Neuronal stem cell (in vitro differentiated cells): ENCODE data around the gene DAGLB.

Source experiments
- DNase-seq: peaks from one replicate; pipeline ENCODE4 v3.0.0-alpha.2; 2013; ENCODE audit warnings: low spot score
- H2AFZ ChIP-seq: one replicate; pipeline ENCODE4 v1.6.1; 2013; ENCODE audit warnings: mild to moderate bottlenecking, low read length, inconsistent platforms
- H2AK5ac ChIP-seq: 2 replicates; pipeline ENCODE4 v1.6.1; 2013; ENCODE audit warnings: low read depth, mild to moderate bottlenecking, inconsistent platforms, low read length, moderate library complexity, mixed read lengths
- H2BK120ac ChIP-seq: 2 replicates; pipeline ENCODE4 v1.6.1; 2013; ENCODE audit warnings: low read depth, mild to moderate bottlenecking, inconsistent platforms, low read length, moderate library complexity, mixed read lengths
- H2BK12ac ChIP-seq: one replicate; pipeline ENCODE4 v1.6.1; 2013; ENCODE audit warnings: low read length, inconsistent platforms
- H2BK15ac ChIP-seq: 2 replicates; pipeline ENCODE4 v1.6.1; 2013; ENCODE audit warnings: mild to moderate bottlenecking, low read length, inconsistent platforms, mixed read lengths
- H2BK5ac ChIP-seq: one replicate; pipeline ENCODE4 v1.6.1; 2013; ENCODE audit warnings: inconsistent platforms, mild to moderate bottlenecking, low read length, moderate library complexity
- H3K14ac ChIP-seq: one replicate; pipeline ENCODE4 v1.6.1; 2013; ENCODE audit warnings: low read length, inconsistent platforms
- H3K18ac ChIP-seq: 2 replicates; pipeline ENCODE4 v1.6.1; 2013; ENCODE audit warnings: low read length, inconsistent platforms
- H3K23ac ChIP-seq: 2 replicates; pipeline ENCODE4 v1.6.1; 2013; ENCODE audit warnings: low read depth, mild to moderate bottlenecking, mixed read lengths, low read length, inconsistent platforms; ENCODE audit not compliant: poor library complexity
- H3K27ac ChIP-seq: replicated peaks from 3 replicates; pipeline ENCODE4 v1.5.1; 2013; ENCODE audit warnings: low read length, inconsistent platforms
- H3K27me3 ChIP-seq, 3 experiments: 2 replicates each; pipeline ENCODE4 v1.6.1; 2013; ENCODE audit warnings: low read length in 3 of 3, mild to moderate bottlenecking in 2 of 3, inconsistent platforms in 1 of 3, low read depth in 1 of 3, mixed read lengths in 1 of 3, moderate library complexity in 1 of 3; ENCODE audit not compliant: control insufficient read depth in 3 of 3, insufficient read depth in 3 of 3
- H3K36me3 ChIP-seq, 2 donors: replicated peaks in 1 of 2; 2 replicates each; pipeline ENCODE4 v1.6.1; 2013; ENCODE audit warnings: low read length in 2 of 2; ENCODE audit not compliant: control insufficient read depth in 2 of 2, insufficient read depth in 2 of 2
- H3K4ac ChIP-seq: 2 replicates; pipeline ENCODE4 v1.6.1; 2013; ENCODE audit warnings: inconsistent platforms, mild to moderate bottlenecking, low read length, moderate library complexity
- H3K4me1 ChIP-seq, 2 donors: 1 replicate in 1 of 2; 2 replicates in 1 of 2; pipeline ENCODE4 v1.6.1; 2013; ENCODE audit warnings: low read length in 2 of 2, low read depth in 1 of 2; ENCODE audit not compliant: control insufficient read depth in 2 of 2, insufficient read depth in 1 of 2
- H3K4me2 ChIP-seq: one replicate; pipeline ENCODE4 v1.6.1; 2013; ENCODE audit warnings: mild to moderate bottlenecking, low read length, inconsistent platforms; ENCODE audit not compliant: insufficient read depth, poor library complexity, severe bottlenecking
- H3K4me3 ChIP-seq, 2 donors: 2 replicates each; pipeline ENCODE4 v1.5.1; 2013; ENCODE audit warnings: low read length in 2 of 2, mild to moderate bottlenecking in 2 of 2, inconsistent platforms in 1 of 2, moderate library complexity in 1 of 2
- H3K79me1 ChIP-seq: one replicate; pipeline ENCODE4 v1.6.1; 2013; ENCODE audit warnings: low read depth, mild to moderate bottlenecking, inconsistent platforms, low read length, moderate library complexity
- H3K9ac ChIP-seq: one replicate; pipeline ENCODE4 v1.6.1; 2013; ENCODE audit warnings: mild to moderate bottlenecking, low read depth, low read length, inconsistent platforms; ENCODE audit not compliant: poor library complexity
- H3K9me3 ChIP-seq, 2 donors: replicated peaks in 1 of 2; 2 replicates each; pipeline versions ENCODE3 to v1.6.1; 2013; ENCODE audit warnings: low read length in 2 of 2, mild to moderate bottlenecking in 2 of 2, inconsistent platforms in 1 of 2, low read depth in 1 of 2, mixed read lengths in 1 of 2, moderate library complexity in 1 of 2; ENCODE audit not compliant: control insufficient read depth in 2 of 2, insufficient read depth in 1 of 2
- H4K8ac ChIP-seq: one replicate; pipeline ENCODE4 v1.6.1; 2013; ENCODE audit warnings: low read depth, mild to moderate bottlenecking, inconsistent platforms, low read length, moderate library complexity
- H4K91ac ChIP-seq: one replicate; pipeline ENCODE4 v1.6.1; 2013; ENCODE audit warnings: low read length, low read depth, mild to moderate bottlenecking, inconsistent platforms; ENCODE audit not compliant: poor library complexity
- WGBS, 2 donors: extraction: QIAGEN DNeasy Blood & Tissue Kit; methylation state at CpG; one replicate each; pipeline ENCODE4 v1.1.7; 2013; ENCODE audit warnings: missing lambda C conversion rate in 2 of 2, mixed read lengths in 1 of 2; ENCODE audit not compliant: insufficient read length in 2 of 2, insufficient replicate concordance in 1 of 2; ENCODE audit errors: extremely low coverage in 2 of 2; 5-methylcytosine and 5-hydroxymethylcytosine counted together

DAGLB gene

GRCh38 chr7:6375348-6376101, 72.2 kb downstream of the DAGLB start:
- no peak overlapping the region for H3K23ac ChIP-seq
- no peak overlapping the region for H3K27ac ChIP-seq
- no CpG with 5 or more reads among the region's 23 CpGs for WGBS, 2 donors
- peaks cover 0 to 5% of the 10 kb centered on the region in 2 donors for H3K4me1 ChIP-seq
- no peak overlapping the region for H2BK5ac ChIP-seq
- no peak overlapping the region for H2AK5ac ChIP-seq
- H3K27me3 ChIP-seq = no peaks in the 10 kb centered on the region
- no peak overlapping the region for H3K14ac ChIP-seq
- H4K8ac ChIP-seq = no peak overlapping the region
- no peak overlapping the region for H2BK12ac ChIP-seq
- no peak overlapping the region for H3K18ac ChIP-seq
- no peak overlapping the region for H2AFZ ChIP-seq
- no peak overlapping the region for H3K4ac ChIP-seq
- peaks cover 1% of the 10 kb centered on the region for H3K79me1 ChIP-seq
- H2BK15ac ChIP-seq = no peak overlapping the region
- peaks cover 2 to 36% of the 10 kb centered on the region in 2 donors for H3K36me3 ChIP-seq
- H3K4me3 ChIP-seq = peak overlapping the region; percentile 80 to 97
- no peak overlapping the region for H4K91ac ChIP-seq
- H3K9me3 ChIP-seq = no peaks in the 10 kb centered on the region
- no peak for DNase-seq
- no peak overlapping the region for H3K9ac ChIP-seq
- peak overlapping the region; percentile 54 for H3K4me2 ChIP-seq
- no peak overlapping the region for H2BK120ac ChIP-seq

GRCh38 chr7:6367701-6368211, 80.0 kb downstream of the DAGLB start:
- no peak overlapping the region for H2BK120ac ChIP-seq
- no peak overlapping the region for H3K18ac ChIP-seq
- no peak overlapping the region for H3K9ac ChIP-seq
- H2AK5ac ChIP-seq = no peak overlapping the region
- H3K14ac ChIP-seq = no peak overlapping the region
- H3K27me3 ChIP-seq = no peaks in the 10 kb centered on the region
- no peaks in the 10 kb centered on the region for H3K9me3 ChIP-seq
- no peaks in the 10 kb centered on the region for H3K36me3 ChIP-seq
- no peak overlapping the region for H2BK5ac ChIP-seq
- no peak overlapping the region for H3K23ac ChIP-seq
- no peak overlapping the region for H3K27ac ChIP-seq
- no peak for DNase-seq
- H3K79me1 ChIP-seq = no peaks in the 10 kb centered on the region
- no peaks in the 10 kb centered on the region for H3K4me1 ChIP-seq
- no peak overlapping the region for H3K4me2 ChIP-seq
- H2AFZ ChIP-seq = peak overlapping the region; percentile 83
- no peak overlapping the region for H4K91ac ChIP-seq
- H4K8ac ChIP-seq = no peak overlapping the region
- H3K4ac ChIP-seq = no peak overlapping the region
- no peak overlapping the region for H2BK12ac ChIP-seq
- H2BK15ac ChIP-seq = no peak overlapping the region
- H3K4me3 ChIP-seq = no peak overlapping the region
- WGBS, 2 donors = no CpG with 5 or more reads among the region's 4 CpGs

GRCh38 chr7:6365451-6365850, 82.3 kb downstream of the DAGLB start:
- DNase-seq = no peak
- H3K4me1 ChIP-seq = no peaks in the 10 kb centered on the region
- no peaks in the 10 kb centered on the region for H3K79me1 ChIP-seq
- H3K4me3 ChIP-seq = no peak overlapping the region
- H3K23ac ChIP-seq = no peak overlapping the region
- H3K18ac ChIP-seq = no peak overlapping the region
- peak overlapping the region; percentile 70 for H3K9ac ChIP-seq
- no peak overlapping the region for H2BK15ac ChIP-seq
- H4K91ac ChIP-seq = no peak overlapping the region
- no peak overlapping the region for H2BK5ac ChIP-seq
- H3K14ac ChIP-seq = no peak overlapping the region
- H3K4ac ChIP-seq = no peak overlapping the region
- H3K27ac ChIP-seq = no peak overlapping the region
- H3K9me3 ChIP-seq = no peaks in the 10 kb centered on the region
- no peaks in the 10 kb centered on the region for H3K36me3 ChIP-seq
- H3K4me2 ChIP-seq = no peak overlapping the region
- H2AK5ac ChIP-seq = no peak overlapping the region
- H2BK120ac ChIP-seq = no peak overlapping the region
- no peak overlapping the region for H2BK12ac ChIP-seq
- no peak overlapping the region for H4K8ac ChIP-seq
- no CpG with 5 or more reads among the region's 5 CpGs for WGBS, 2 donors
- H2AFZ ChIP-seq = no peak overlapping the region
- no peaks in the 10 kb centered on the region for H3K27me3 ChIP-seq

- H4K8ac ChIP-seq = no peak overlapping the region
- H3K14ac ChIP-seq = no peak overlapping the region
- no peak overlapping the region for H3K4ac ChIP-seq
- no peak overlapping the region for H2AK5ac ChIP-seq
- H3K4me1 ChIP-seq = no peaks in the 10 kb centered on the region
- no peak overlapping the region for H2BK120ac ChIP-seq
- H2AFZ ChIP-seq = no peak overlapping the region
- H3K18ac ChIP-seq = no peak overlapping the region
- no peak overlapping the region for H2BK12ac ChIP-seq
- H3K9ac ChIP-seq = no peak overlapping the region
- no peaks in the 10 kb centered on the region for H3K79me1 ChIP-seq
- H3K4me2 ChIP-seq = no peak overlapping the region
- H2BK15ac ChIP-seq = no peak overlapping the region
- H3K36me3 ChIP-seq = no peaks in the 10 kb centered on the region
- no peaks in the 10 kb centered on the region for H3K27me3 ChIP-seq
- no CpG with 5 or more reads among the region's 5 CpGs for WGBS, 2 donors
- no peak overlapping the region for H4K91ac ChIP-seq
- no peaks in the 10 kb centered on the region for H3K9me3 ChIP-seq
- no peak for DNase-seq
- no peak overlapping the region for H3K4me3 ChIP-seq
- H2BK5ac ChIP-seq = no peak overlapping the region
- H3K23ac ChIP-seq = no peak overlapping the region
- H3K27ac ChIP-seq = no peak overlapping the region
Measured at GRCh38 chr7:6360841-6361240, 86.9 kb downstream of the DAGLB start.
